Measurements from ENCODE around the gene THAP2. TPM values are rescaled to one million over a fixed set of nuclear protein-coding genes. Genes with fewer than 3 reads are reported as not detected.
A peak's percentile ranks its signal among the peaks of the same experiment; 100 is the strongest.

THAP2 gene
- total and polyA plus RNA-seq, 8 donors: 5.2 to 20.6 (median 12.8) TPM

GRCh38 chr12:71719647-71720370 lies 55.7 kb downstream of the THAP2 start:
- Histone ChIP-seq H3K4me1 (no peaks in the 10 kb centered on the region), H3K36me3 (no peaks in the 10 kb centered on the region), H3K27me3 (no peaks in the 10 kb centered on the region), H3K9me3 (peaks cover 0 to under 1% of the 10 kb centered on the region in 2 donors), H3K27ac (no peak overlapping the region), H3K4me3 (no peak overlapping the region)
- peak; percentile 73 for ATAC-seq
- TF ChIP-seq CTCF (IDR thresholded peaks at IDR 0.05): no peak
- DNase-seq: no peak
- intact Hi-C loops (cut with DNase I): no loop called here

GRCh38 chr12:71721783-71722505 lies 57.8 kb downstream of the THAP2 start:
- H3K27me3 ChIP-seq: no peaks in the 10 kb centered on the region
- TF ChIP-seq CTCF (IDR thresholded peaks at IDR 0.05): no peak
- intact Hi-C loops (cut with DNase I): no loop called here
- no peaks in the 10 kb centered on the region for H3K36me3 ChIP-seq
- no peak overlapping the region for H3K27ac ChIP-seq
- no peak overlapping the region for H3K4me3 ChIP-seq
- H3K9me3 ChIP-seq: no peaks in the 10 kb centered on the region
- no peak for DNase-seq
- no peaks in the 10 kb centered on the region for H3K4me1 ChIP-seq
- ATAC-seq: no peak

DNA sequence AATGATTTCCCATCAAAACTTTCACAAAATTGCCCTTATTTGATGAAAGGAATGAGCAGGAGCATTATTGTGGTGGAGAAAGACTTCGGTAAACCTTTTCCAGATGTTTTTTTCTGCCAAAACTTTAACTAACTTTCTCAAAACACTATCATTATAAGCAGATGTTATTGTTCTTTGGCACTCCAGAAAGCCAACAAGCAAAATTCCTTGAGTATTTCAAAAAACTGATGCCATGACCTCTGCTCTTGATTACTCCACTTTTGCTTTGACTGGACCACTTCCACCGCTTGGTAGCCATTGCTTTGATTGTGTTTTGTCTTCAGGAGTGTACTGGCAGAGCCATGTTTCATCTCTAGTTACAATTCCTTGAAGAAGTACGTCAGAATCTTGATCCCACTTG lies 60.9 kb downstream of the THAP2 start:
- ATAC-seq: no peak
- Histone ChIP-seq H3K9me3 (no peaks in the 10 kb centered on the region), H3K27ac (no peak overlapping the region), H3K36me3 (no peaks in the 10 kb centered on the region), H3K27me3 (no peaks in the 10 kb centered on the region), H3K4me3 (no peak overlapping the region), H3K4me1 (no peaks in the 10 kb centered on the region)
- no peak for TF ChIP-seq CTCF (IDR thresholded peaks at IDR 0.05)
- no peak for DNase-seq
- intact Hi-C loops (cut with DNase I): no loop called here

- no peak for DNase-seq
- intact Hi-C loops (cut with DNase I): no loop called here
- H3K4me3 ChIP-seq: no peak overlapping the region
Observed at GRCh38 chr12:71726548-71726947, 62.4 kb downstream of the THAP2 start.

More at GRCh38 chr12:71726548-71726947, 62.4 kb downstream of the THAP2 start:
- no peak for TF ChIP-seq CTCF (IDR thresholded peaks at IDR 0.05)
- H3K27ac ChIP-seq: no peak overlapping the region
- no peaks in the 10 kb centered on the region for H3K4me1 ChIP-seq
- H3K9me3 ChIP-seq: no peaks in the 10 kb centered on the region
- no peak for ATAC-seq
- no peaks in the 10 kb centered on the region for H3K27me3 ChIP-seq
- no peaks in the 10 kb centered on the region for H3K36me3 ChIP-seq
